Measurements from ENCODE around the gene MEMO1.
A peak's percentile ranks its signal among the peaks of the same experiment; 100 is the strongest.
"Not testable (repeated sequence)": the region's sequence is repeated elsewhere in the genome, so short reads cannot be mapped to it uniquely, and the experiment has no call there.

Gene MEMO1

DNA sequence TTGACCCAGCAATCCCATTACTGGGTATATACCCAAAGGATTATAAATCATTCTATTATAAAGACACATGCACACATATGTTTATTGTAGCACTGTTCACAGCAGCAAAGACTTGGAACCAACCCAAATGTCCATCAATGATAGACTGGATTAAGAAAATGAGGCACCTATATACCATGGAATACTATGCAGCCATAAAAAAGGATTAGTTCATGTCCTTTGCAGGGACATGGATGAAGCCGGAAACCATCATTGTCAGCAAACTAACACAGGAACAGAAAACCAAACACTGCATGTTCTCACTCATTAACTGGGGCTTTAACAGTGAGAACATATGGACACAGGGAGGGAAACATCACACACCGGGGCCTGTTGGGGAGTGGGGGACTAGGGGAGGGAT, 110.7 kb downstream of the MEMO1 start:
- DNase-seq: not testable (repeated sequence)

DNA sequence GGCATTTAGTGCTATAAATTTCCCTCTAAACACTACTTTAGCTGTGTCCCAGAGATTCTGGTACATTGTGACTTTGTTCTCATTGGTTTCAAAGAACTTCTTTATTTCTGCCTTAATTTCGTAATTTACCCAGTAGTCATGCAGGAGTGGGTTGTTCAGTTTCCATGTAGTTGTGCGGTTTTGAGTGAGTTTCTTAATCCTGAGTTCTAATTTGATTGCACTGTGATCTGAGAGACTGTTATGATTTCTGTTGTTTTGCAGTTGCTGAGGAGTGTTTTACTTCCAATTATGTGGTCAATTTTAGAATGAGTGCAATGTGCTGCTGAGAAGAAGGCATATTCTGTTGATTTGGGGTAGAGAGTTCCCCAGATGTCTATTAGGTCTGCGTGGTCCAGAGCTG, 112.5 kb downstream of the MEMO1 start:
- not testable (repeated sequence) for DNase-seq

DNA sequence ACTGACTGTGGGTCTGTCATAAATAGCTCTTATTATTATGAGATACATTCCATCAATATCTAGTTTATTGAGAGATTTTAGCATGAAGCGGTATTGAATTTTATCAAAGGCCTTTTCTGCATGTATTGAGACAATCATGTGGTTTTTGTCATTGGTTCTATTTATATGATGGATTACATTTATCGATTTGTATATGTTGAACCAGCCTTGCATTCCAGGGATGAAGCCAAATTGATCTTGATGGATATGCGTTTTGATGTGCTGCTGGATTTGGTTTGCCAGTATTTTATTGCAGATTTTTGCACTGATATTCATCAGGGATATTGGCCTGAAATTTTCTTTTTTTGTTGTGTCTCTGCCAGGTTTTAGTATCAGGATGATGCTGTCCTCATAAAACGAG, 113.5 kb downstream of the MEMO1 start:
- DNase-seq: not testable (repeated sequence)

DNA sequence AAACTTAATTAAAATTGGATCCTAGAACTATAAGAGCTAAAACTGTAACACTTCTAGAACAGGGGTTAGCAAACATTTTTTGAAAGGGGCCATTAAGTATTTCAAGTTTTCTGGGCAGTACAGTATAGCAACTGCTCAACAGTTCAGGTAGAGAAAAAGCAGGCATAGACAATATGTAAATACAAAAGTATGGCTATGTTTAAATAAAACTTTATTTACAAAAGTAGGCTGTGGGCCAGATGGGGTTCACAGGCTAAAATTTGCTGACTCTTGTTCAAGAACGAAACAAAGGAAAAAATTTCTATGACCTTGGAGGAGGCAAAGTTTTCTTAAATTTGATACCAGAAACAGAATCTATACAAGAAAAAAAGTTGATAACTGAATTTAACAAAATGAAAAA, 114.5 kb downstream of the MEMO1 start:
- DNase-seq: no peak

- DNase-seq: no peak
Measured at GRCh38 chr2:31894656-31895055, 116.2 kb downstream of the MEMO1 start.

DNA sequence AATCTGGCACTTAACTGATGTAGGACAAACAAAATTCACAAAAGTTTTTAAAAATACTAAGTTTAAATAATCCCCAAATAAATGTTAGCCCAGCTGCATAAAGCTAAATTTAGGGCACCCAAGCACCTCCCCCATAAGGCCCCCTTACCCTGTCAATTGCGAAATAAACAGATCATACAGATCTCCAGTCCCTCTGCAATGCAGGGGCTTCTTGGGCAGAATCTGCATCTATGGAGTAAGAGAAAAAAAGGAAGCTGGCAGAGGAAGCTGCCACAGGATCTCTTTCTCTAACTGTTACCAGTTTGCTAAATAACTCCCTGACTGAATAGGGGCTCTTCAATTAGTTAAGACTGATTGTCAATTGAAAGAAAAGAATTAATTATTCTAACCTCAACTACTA, 117.7 kb downstream of the MEMO1 start:
- no peak for DNase-seq

- DNase-seq: no peak
Measured at GRCh38 chr2:31889044-31889443, 121.8 kb downstream of the MEMO1 start.

DNA sequence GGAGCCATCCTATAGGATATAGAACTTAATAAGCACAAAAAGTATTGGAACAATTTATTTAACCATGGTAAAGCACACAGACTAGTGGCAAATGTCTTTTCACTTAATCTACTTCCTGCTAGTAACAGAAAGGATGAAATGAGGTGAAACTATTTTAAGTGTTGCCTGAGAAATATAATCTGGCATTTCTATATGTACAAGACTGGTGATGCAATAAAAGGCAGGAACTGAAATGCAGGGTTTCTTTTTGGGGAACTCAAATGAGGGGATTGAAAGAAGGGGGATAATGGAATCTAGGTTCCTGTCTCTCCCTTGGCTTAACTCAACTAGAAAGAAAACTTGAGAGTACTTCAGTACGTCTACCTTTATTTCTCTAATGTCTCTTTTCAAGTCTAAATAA, 122.3 kb downstream of the MEMO1 start:
- peak; percentile 37 for DNase-seq

DNA sequence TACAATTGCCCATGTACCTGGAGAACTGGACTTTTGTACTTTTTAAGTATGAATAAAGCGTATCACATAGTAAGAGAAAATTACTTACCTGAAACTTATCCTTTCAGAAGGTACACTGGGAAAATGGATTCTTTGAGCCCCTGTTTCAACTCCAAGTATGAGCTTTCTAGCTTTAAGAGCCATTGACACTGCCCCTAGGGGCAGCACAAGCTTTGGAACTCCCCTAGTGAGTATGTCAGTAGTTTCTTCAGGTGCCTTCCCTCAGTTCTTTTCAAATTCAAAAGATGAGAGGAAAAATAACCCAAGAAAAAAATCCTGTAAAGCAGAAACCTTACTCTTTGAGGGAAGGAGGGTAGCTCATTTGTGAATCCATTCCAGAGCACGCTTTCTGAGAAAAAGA, 124.1 kb downstream of the MEMO1 start:
- no peak for DNase-seq

- DNase-seq: no peak
Measured at GRCh38 chr2:31877008-31877407, 133.8 kb downstream of the MEMO1 start.

DNA sequence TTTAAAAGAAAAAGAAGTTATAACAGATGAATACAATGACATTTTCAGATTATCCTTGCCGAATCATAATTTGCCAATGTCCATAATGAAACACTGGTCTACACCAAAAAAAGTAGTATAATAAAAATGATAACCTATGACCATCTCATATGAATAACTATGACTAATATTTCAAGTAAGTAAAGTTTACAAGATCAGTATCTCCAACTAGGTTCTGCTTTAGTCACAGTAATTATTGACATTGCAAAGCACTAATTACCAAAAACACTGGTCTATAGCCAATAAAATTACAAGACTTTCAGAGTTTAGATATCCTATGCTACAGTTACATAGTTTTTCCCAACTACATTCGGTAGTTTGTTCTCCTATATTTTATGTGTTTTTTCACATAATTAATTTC, 136.7 kb downstream of the MEMO1 start:
- no peak for DNase-seq

GRCh38 chr2:31865215-31865614, 145.6 kb downstream of the MEMO1 start:
- DNase-seq: no peak

GRCh38 chr2:31863867-31864266, 146.9 kb downstream of the MEMO1 start:
- no peak for DNase-seq

- not testable (repeated sequence) for DNase-seq
Measured at GRCh38 chr2:31863015-31863656, 147.7 kb downstream of the MEMO1 start.

GRCh38 chr2:31859959-31860358, 150.8 kb downstream of the MEMO1 start:
- DNase-seq: no peak

GRCh38 chr2:31853521-31853920, 157.3 kb downstream of the MEMO1 start:
- no peak for DNase-seq

DNA sequence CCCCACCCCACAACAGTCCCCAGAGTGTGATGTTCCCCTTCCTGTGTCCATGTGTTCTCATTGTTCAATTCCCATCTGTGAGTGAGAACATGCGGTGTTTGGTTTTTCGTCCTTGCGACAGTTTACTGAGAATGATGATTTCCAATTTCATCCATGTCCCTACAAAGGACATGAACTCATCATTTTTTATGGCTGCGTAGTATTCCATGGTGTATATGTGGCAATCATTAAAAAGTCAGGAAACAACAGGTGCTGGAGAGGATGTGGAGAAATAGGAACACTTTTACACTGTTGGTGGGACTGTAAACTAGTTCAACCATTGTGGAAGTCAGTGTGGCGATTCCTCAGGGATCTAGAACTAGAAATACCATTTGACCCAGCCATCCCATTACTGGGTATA, 168.7 kb downstream of the MEMO1 start:
- not testable (repeated sequence) for DNase-seq

- no peak for DNase-seq
Measured at GRCh38 chr2:31835450-31835849, 175.4 kb downstream of the MEMO1 start.

DNA sequence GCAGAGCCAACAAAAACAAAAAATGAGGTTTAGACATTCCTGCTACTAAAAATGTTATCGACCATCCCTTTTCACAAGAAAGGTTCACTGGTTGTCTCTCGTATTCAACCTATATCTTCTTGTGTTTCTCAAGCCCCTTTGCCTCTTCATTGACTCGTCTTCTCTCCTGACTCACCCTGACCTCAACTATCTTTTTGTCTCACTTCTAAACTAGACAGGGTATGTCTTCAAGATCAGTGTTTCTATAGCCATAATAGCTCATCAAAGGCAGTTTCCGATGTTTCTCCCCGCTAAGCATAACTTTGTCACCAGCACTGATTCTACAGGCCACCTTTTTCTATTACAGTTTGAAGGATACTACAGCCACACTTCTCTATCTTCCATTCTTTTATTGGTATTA, 178.4 kb downstream of the MEMO1 start:
- no peak for DNase-seq

- peak; percentile 9 for DNase-seq
Measured at GRCh38 chr2:31831585-31831984, 179.2 kb downstream of the MEMO1 start.

- no peak for DNase-seq
Measured at GRCh38 chr2:31828891-31829290, 181.9 kb downstream of the MEMO1 start.

GRCh38 chr2:31823558-31823957, 187.2 kb downstream of the MEMO1 start:
- no peak for DNase-seq

DNA sequence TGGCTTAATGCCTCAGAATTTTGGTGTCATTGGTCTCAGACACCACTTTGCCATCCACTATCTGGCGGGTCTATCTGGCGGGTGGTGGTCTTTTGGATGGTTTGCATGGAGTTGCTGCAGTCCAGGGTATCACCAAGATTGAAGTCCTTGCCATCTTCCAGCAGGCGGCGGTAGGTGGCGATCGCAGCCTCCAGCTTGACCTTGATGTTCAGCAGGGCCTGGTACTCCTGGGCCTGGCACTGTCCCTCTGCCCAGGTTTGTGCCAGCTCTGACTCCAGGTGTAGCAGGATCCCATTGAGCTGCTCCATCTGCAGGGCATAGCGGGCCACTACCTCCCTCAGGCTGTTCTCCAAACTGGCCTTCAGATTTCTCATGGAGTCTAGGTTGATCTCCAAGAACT, 188.2 kb downstream of the MEMO1 start:
- DNase-seq: no peak

Measured in fibroblast of skin of right biceps (primary cell).